Stimulated activated CD4-positive, alpha-beta T cell treated with anti-CD3 and anti-CD28 coated beads, Interleukin-1b, Interleukin-23, amount 100 ng/mL, for 24 hours (primary cell): ENCODE data around the gene ZFYVE1.

ENCODE experiments used
- DNase-seq, 4 experiments: peaks; one replicate each; pipeline ENCODE4 v3.0.0-alpha.2; 2020; ENCODE audit warnings: low read depth in 4 of 4, low spot score in 1 of 4

Gene ZFYVE1

GRCh38 chr14:72924337-72924736 lies 102.6 kb downstream of the ZFYVE1 start:
- DNase-seq = no peak

GRCh38 chr14:72921396-72921795 lies 105.5 kb downstream of the ZFYVE1 start:
- DNase-seq = no peak

- DNase-seq = no peak
Measured at GRCh38 chr14:72920008-72920407, 106.9 kb downstream of the ZFYVE1 start.
